Lower lobe of right lung (tissue), 2 donors: ENCODE data around the gene SYT1. TPM values are rescaled to one million over a fixed set of nuclear protein-coding genes. Genes with fewer than 3 reads are reported as not detected.

ENCODE experiments used
- ATAC-seq, 2 donors: fragments of 200-7000 bp; cut with Tn5 transposase; one replicate each; pipeline ENCODE4 v1.9.1; 2020 to 2022; ENCODE audit warnings: mild to moderate bottlenecking in 2 of 2, moderate library complexity in 2 of 2
- DNase-seq: peaks from one replicate; pipeline ENCODE4 v3.0.0-alpha.2; 2020
- H3K27ac ChIP-seq: fragments of 200-600 bp; one replicate; pipeline ENCODE4 v1.8.0; 2022
- H3K27me3 ChIP-seq: fragments of 200-600 bp; one replicate; pipeline ENCODE4 v1.8.0; 2022; ENCODE audit warnings: low read depth
- H3K36me3 ChIP-seq: fragments of 200-600 bp; one replicate; pipeline ENCODE4 v1.8.0; 2022; ENCODE audit warnings: mild to moderate bottlenecking
- H3K4me1 ChIP-seq: fragments of 200-600 bp; one replicate; pipeline ENCODE4 v1.8.0; 2022
- H3K4me3 ChIP-seq: fragments of 200-600 bp; one replicate; pipeline ENCODE4 v1.8.0; 2022; ENCODE audit warnings: mild to moderate bottlenecking
- H3K9me3 ChIP-seq: fragments of 200-600 bp; one replicate; pipeline ENCODE4 v1.8.0; 2022
- CTCF ChIP-seq: fragments of 200-600 bp; IDR thresholded peaks from one replicate; pipeline ENCODE4 v1.8.0; 2022; ENCODE audit warnings: antibody characterized with exemption, mild to moderate bottlenecking
- intact Hi-C: fragments of 100-400 bp; cut with DNase I; formaldehyde crosslinking; loops from one replicate; pipeline ENCODE4 v1.11.0; 2022
- long read RNA-seq: library from polyadenylated mRNA; unstranded; transcript quantifications from one replicate; pipeline ENCODE4 v2.0.0, GENCODE V29; 2021
- total RNA-seq: library from RNA; stranded (reverse); fragmentation: NEBNext Ultra II Directional; extraction: Animal tissue kit (Norgen Biotek cat#: 25700); gene quantifications from one replicate; pipeline ENCODE4 v1.2.1, GENCODE V29; 2021
- donor health status: DM: no; HTN: yes; CAD: no; lungs with severe emphysema.

The SYT1 gene
- 0.95 TPM for total RNA-seq
- long read RNA-seq, partial matches to known transcripts = 1 of 4 reads
- long read RNA-seq, other reads (novel, unspliced or antisense) = 3 of 4 reads

GRCh38 chr12:78864403-78864869, at the start of gene SYT1:
Gene SYT1 (plus strand): TSS chr12:78864774.
- H3K27ac ChIP-seq = no peak within 1 kb of the TSS
- peak; percentile 45 for DNase-seq
- peaks cover 18% of the 10 kb centered on the region for H3K4me1 ChIP-seq
- H3K36me3 ChIP-seq = no peaks in the 10 kb centered on the region
- intact Hi-C loops = no loop called here
- no peaks in the 10 kb centered on the region for H3K9me3 ChIP-seq
- H3K27me3 ChIP-seq = peaks cover 35% of the 10 kb centered on the region
- peak within 1 kb of the TSS; percentile 54 for H3K4me3 ChIP-seq
- no peak for TF ChIP-seq CTCF
- peak; percentile 49 to 58 for ATAC-seq

GRCh38 chr12:78818487-78818886, 46.1 kb upstream of the SYT1 start:
- Histone ChIP-seq H3K4me1 (no peaks in the 10 kb centered on the region), H3K4me3 (no peak overlapping the region), H3K36me3 (no peaks in the 10 kb centered on the region), H3K27ac (no peak overlapping the region), H3K9me3 (no peaks in the 10 kb centered on the region), H3K27me3 (no peaks in the 10 kb centered on the region)
- intact Hi-C loops = no loop called here
- DNase-seq (no peak), ATAC-seq (no peak)
- TF ChIP-seq CTCF = no peak

- ATAC-seq = no peak
- H3K36me3 ChIP-seq = no peaks in the 10 kb centered on the region
Observed at GRCh38 chr12:78820946-78821345, 43.6 kb upstream of the SYT1 start.

GRCh38 chr12:78824918-78825317, 39.7 kb upstream of the SYT1 start:
- Histone ChIP-seq H3K9me3 (peaks cover 5% of the 10 kb centered on the region), H3K27ac (no peak overlapping the region), H3K27me3 (no peaks in the 10 kb centered on the region), H3K4me3 (no peak overlapping the region), H3K4me1 (no peaks in the 10 kb centered on the region), H3K36me3 (no peaks in the 10 kb centered on the region)
- ATAC-seq (no peak), DNase-seq (no peak)
- intact Hi-C loops = no loop called here
- TF ChIP-seq CTCF = no peak

More at GRCh38 chr12:78820946-78821345, 43.6 kb upstream of the SYT1 start:
- Histone ChIP-seq H3K27me3 (no peaks in the 10 kb centered on the region), H3K27ac (no peak overlapping the region), H3K4me1 (no peaks in the 10 kb centered on the region), H3K9me3 (no peaks in the 10 kb centered on the region), H3K4me3 (no peak overlapping the region)
- no peak for TF ChIP-seq CTCF
- intact Hi-C loops = no loop called here
- no peak for DNase-seq

- intact Hi-C loops = no loop called here
- ATAC-seq (no peak), DNase-seq (no peak)
- Histone ChIP-seq H3K27ac (no peak overlapping the region), H3K4me1 (no peaks in the 10 kb centered on the region), H3K36me3 (no peaks in the 10 kb centered on the region), H3K9me3 (peaks cover 5% of the 10 kb centered on the region), H3K4me3 (no peak overlapping the region), H3K27me3 (no peaks in the 10 kb centered on the region)
- TF ChIP-seq CTCF = no peak
Observed at GRCh38 chr12:78829690-78830089, 34.9 kb upstream of the SYT1 start.
